CD14-positive monocyte (primary cell): ENCODE results near the gene CAMSAP2. TPM values are rescaled to one million over a fixed set of nuclear protein-coding genes. Genes with fewer than 3 reads are reported as not detected.

Source experiments
- DNase-seq, 3 donors: peaks; one replicate each; pipeline ENCODE4 v3.0.0-alpha.2; 2011 to 2022
- H2AFZ ChIP-seq: 2 replicates; pipeline ENCODE4 v1.6.0; 2012; ENCODE audit warnings: mild to moderate bottlenecking, low read depth, low read length, inconsistent platforms; ENCODE audit not compliant: insufficient read depth, poor library complexity, severe bottlenecking
- H3K27ac ChIP-seq, 2 donors: 1 replicate in 1 of 2; 2 replicates in 1 of 2; pipeline ENCODE4 v1.5.1; 2012 to 2013; ENCODE audit warnings: low read length in 2 of 2, control low read depth in 1 of 2, inconsistent platforms in 1 of 2, low read depth in 1 of 2, mild to moderate bottlenecking in 1 of 2
- H3K27me3 ChIP-seq, 2 donors: one replicate each; pipeline versions ENCODE4 v1.6.0 to v1.6.1; 2011 to 2013; ENCODE audit warnings: low read length in 2 of 2; ENCODE audit not compliant: control insufficient read depth in 2 of 2, insufficient read depth in 2 of 2
- H3K36me3 ChIP-seq, 2 donors: replicated peaks in 1 of 2; 1 replicate in 1 of 2; 2 replicates in 1 of 2; pipeline versions ENCODE4 v1.5.1 to v1.6.1; 2012 to 2013; ENCODE audit warnings: low read length in 2 of 2, control low read depth in 1 of 2, inconsistent platforms in 1 of 2, mild to moderate bottlenecking in 1 of 2; ENCODE audit not compliant: insufficient read depth in 2 of 2, control insufficient read depth in 1 of 2
- H3K4me1 ChIP-seq, 2 donors: 1 replicate in 1 of 2; 2 replicates in 1 of 2; pipeline versions ENCODE4 v1.5.1 to v1.6.1; 2012 to 2013; ENCODE audit warnings: low read length in 2 of 2, control low read depth in 1 of 2, inconsistent platforms in 1 of 2, mild to moderate bottlenecking in 1 of 2, moderate library complexity in 1 of 2; ENCODE audit not compliant: insufficient read depth in 2 of 2, control insufficient read depth in 1 of 2
- H3K4me2 ChIP-seq: replicated peaks from 2 replicates; pipeline ENCODE3; 2012; ENCODE audit warnings: low read length, moderate library complexity, mild to moderate bottlenecking; ENCODE audit not compliant: poor library complexity, severe bottlenecking; ENCODE audit errors: extremely low read depth
- H3K4me3 ChIP-seq, 3 experiments: fragments of 200-600 bp in 1 of 3; sonication (generic) in 1 of 3; replicated peaks in 1 of 3; 1 replicate in 2 of 3; 2 replicates in 1 of 3; pipeline ENCODE4 v1.5.1; 2011 to 2013; ENCODE audit warnings: low read length in 3 of 3, mild to moderate bottlenecking in 3 of 3, control low read depth in 2 of 3, low read depth in 2 of 3, inconsistent platforms in 1 of 3, moderate library complexity in 1 of 3
- H3K79me2 ChIP-seq: 2 replicates; pipeline ENCODE4 v1.6.0; 2012; ENCODE audit warnings: mild to moderate bottlenecking, control low read depth, inconsistent platforms, low read length, moderate library complexity; ENCODE audit not compliant: insufficient read depth
- H3K9ac ChIP-seq: 2 replicates; pipeline ENCODE4 v1.6.0; 2017; ENCODE audit warnings: low read length, mild to moderate bottlenecking; ENCODE audit not compliant: insufficient read depth, poor library complexity, severe bottlenecking
- H3K9me3 ChIP-seq, 2 donors: replicated peaks in 1 of 2; 1 replicate in 1 of 2; 2 replicates in 1 of 2; pipeline versions ENCODE4 v1.5.1 to v1.6.1; 2012 to 2013; ENCODE audit warnings: low read length in 2 of 2, control low read depth in 1 of 2; ENCODE audit not compliant: control insufficient read depth in 1 of 2, insufficient read depth in 1 of 2
- H4K20me1 ChIP-seq: 2 replicates; pipeline ENCODE4 v1.6.0; 2012; ENCODE audit warnings: mild to moderate bottlenecking, low read length, control low read depth, moderate library complexity; ENCODE audit not compliant: insufficient read depth
- H3K27ac Mint-ChIP-seq, 7 donors: one replicate each; pipeline ENCODE4 v1.8.0; 2020; ENCODE audit warnings: mild to moderate bottlenecking in 7 of 7, mixed read lengths in 7 of 7, moderate library complexity in 6 of 7, inconsistent platforms in 2 of 7
- H3K27me3 Mint-ChIP-seq, 3 donors: one replicate each; pipeline ENCODE4 v1.8.0; 2021 to 2022; ENCODE audit warnings: low read depth in 3 of 3, mild to moderate bottlenecking in 3 of 3, mixed read lengths in 3 of 3, moderate library complexity in 3 of 3, inconsistent platforms in 1 of 3
- H3K36me3 Mint-ChIP-seq, 2 donors: one replicate each; pipeline ENCODE4 v1.8.0; 2020; ENCODE audit warnings: mixed read lengths in 2 of 2, inconsistent platforms in 1 of 2, mild to moderate bottlenecking in 1 of 2
- H3K4me1 Mint-ChIP-seq: one replicate; pipeline ENCODE4 v1.8.0; 2020; ENCODE audit warnings: mild to moderate bottlenecking, mixed read lengths
- H3K4me3 Mint-ChIP-seq, 2 donors: one replicate each; pipeline ENCODE4 v1.8.0; 2020; ENCODE audit warnings: mild to moderate bottlenecking in 2 of 2, mixed read lengths in 2 of 2, moderate library complexity in 1 of 2
- H3K9me3 Mint-ChIP-seq, 7 donors: one replicate each; pipeline ENCODE4 v1.8.0; 2020 to 2022; ENCODE audit warnings: mixed read lengths in 7 of 7, mild to moderate bottlenecking in 6 of 7, moderate library complexity in 6 of 7, inconsistent platforms in 2 of 7
- WGBS: methylation state at CpG from one replicate; pipeline ENCODE4 v1.1.5; 2013; ENCODE audit warnings: missing lambda C conversion rate; ENCODE audit not compliant: insufficient coverage; 5-methylcytosine and 5-hydroxymethylcytosine counted together
- intact Hi-C, 2 donors: fragments of 100-400 bp; cut with micrococcal nuclease; formaldehyde crosslinking; loops; one replicate each; pipeline versions ENCODE4 v1.15.0 to v1.15.1; 2023
- polyA plus RNA-seq, 3 donors: library from polyadenylated mRNA; depleted of rRNA in 1 of 3; unstranded in 2 of 3; stranded (reverse) in 1 of 3; fragments of 300-500 nt in 2 of 3; fragments of >200 nt in 1 of 3; fragmentation: Illumina TruSeq in 2 of 3; gene quantifications; 1 replicate in 2 of 3; 2 replicates in 1 of 3; pipeline ENCODE4 v1.2.3, GENCODE V29; 2012 to 2021
- TF ChIP-seq, protein P1 (sequence below): fragments of 200-600 bp; IDR thresholded peaks from one replicate; pipeline ENCODE4 v1.8.0; 2022; ENCODE audit warnings: antibody characterized with exemption, mild to moderate bottlenecking

Gene CAMSAP2
- polyA plus RNA-seq, 3 donors, result 0.89 to 1.3 (median 0.90) TPM

GRCh38 chr1:200693327-200693726 lies 45.4 kb upstream of the CAMSAP2 start:
- no peak overlapping the region for H3K27ac ChIP-seq
- no peaks in the 10 kb centered on the region for H3K4me1 Mint-ChIP-seq
- H3K4me2 ChIP-seq, result no peak overlapping the region
- DNase-seq, result no peak
- peaks cover 0 to 3% (median 2%) of the 10 kb centered on the region in 3 donors for H3K27me3 Mint-ChIP-seq
- H3K9ac ChIP-seq, result no peak overlapping the region
- no peak overlapping the region for H3K4me3 Mint-ChIP-seq
- intact Hi-C loops, result no loop called here
- H3K4me3 ChIP-seq, result no peak overlapping the region
- no peak overlapping the region for H3K27ac Mint-ChIP-seq
- H4K20me1 ChIP-seq, result no peaks in the 10 kb centered on the region
- no peak overlapping the region for H2AFZ ChIP-seq
- H3K36me3 ChIP-seq, result no peaks in the 10 kb centered on the region
- H3K9me3 ChIP-seq, result no peaks in the 10 kb centered on the region
- peaks cover 2 to 11% (median 5%) of the 10 kb centered on the region in 7 donors for H3K9me3 Mint-ChIP-seq
- TF ChIP-seq, protein P1, sequence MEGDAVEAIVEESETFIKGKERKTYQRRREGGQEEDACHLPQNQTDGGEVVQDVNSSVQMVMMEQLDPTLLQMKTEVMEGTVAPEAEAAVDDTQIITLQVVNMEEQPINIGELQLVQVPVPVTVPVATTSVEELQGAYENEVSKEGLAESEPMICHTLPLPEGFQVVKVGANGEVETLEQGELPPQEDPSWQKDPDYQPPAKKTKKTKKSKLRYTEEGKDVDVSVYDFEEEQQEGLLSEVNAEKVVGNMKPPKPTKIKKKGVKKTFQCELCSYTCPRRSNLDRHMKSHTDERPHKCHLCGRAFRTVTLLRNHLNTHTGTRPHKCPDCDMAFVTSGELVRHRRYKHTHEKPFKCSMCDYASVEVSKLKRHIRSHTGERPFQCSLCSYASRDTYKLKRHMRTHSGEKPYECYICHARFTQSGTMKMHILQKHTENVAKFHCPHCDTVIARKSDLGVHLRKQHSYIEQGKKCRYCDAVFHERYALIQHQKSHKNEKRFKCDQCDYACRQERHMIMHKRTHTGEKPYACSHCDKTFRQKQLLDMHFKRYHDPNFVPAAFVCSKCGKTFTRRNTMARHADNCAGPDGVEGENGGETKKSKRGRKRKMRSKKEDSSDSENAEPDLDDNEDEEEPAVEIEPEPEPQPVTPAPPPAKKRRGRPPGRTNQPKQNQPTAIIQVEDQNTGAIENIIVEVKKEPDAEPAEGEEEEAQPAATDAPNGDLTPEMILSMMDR, result no peak
- H3K36me3 Mint-ChIP-seq, result peaks cover 0 to under 1% of the 10 kb centered on the region in 2 donors
- H3K27me3 ChIP-seq, result no peaks in the 10 kb centered on the region
- H3K4me1 ChIP-seq, result no peaks in the 10 kb centered on the region
- H3K79me2 ChIP-seq, result no peaks in the 10 kb centered on the region

GRCh38 chr1:200694738-200695137 lies 44.0 kb upstream of the CAMSAP2 start:
- H4K20me1 ChIP-seq, result no peaks in the 10 kb centered on the region
- intact Hi-C loops, result no loop called here
- H3K4me2 ChIP-seq, result no peak overlapping the region
- Mint-ChIP-seq H3K27me3 (peaks cover 0 to 4% (median 3%) of the 10 kb centered on the region in 3 donors), H3K4me1 (no peaks in the 10 kb centered on the region), H3K27ac (no peak overlapping the region), H3K36me3 (peaks cover 0 to 4% of the 10 kb centered on the region in 2 donors), H3K4me3 (no peak overlapping the region), H3K9me3 (peaks cover 2 to 17% (median 5%) of the 10 kb centered on the region in 7 donors)
- no peak overlapping the region for H3K4me3 ChIP-seq
- no peak for DNase-seq
- WGBS, result no CpG with 5 or more reads among the region's 3 CpGs
- no peak overlapping the region for H2AFZ ChIP-seq
- H3K27ac ChIP-seq, result no peak overlapping the region
- TF ChIP-seq, protein P1, result no peak
- no peaks in the 10 kb centered on the region for H3K9me3 ChIP-seq
- no peaks in the 10 kb centered on the region for H3K4me1 ChIP-seq
- no peak overlapping the region for H3K9ac ChIP-seq
- no peaks in the 10 kb centered on the region for H3K27me3 ChIP-seq
- H3K79me2 ChIP-seq, result no peaks in the 10 kb centered on the region
- no peaks in the 10 kb centered on the region for H3K36me3 ChIP-seq
